Mesenchymal stem cell (in vitro differentiated cells and primary cell): ENCODE measurements around the gene KLF7.
A peak's percentile ranks its signal among the peaks of the same experiment; 100 is the strongest.

Experiments
- DNase-seq: peaks from one replicate; pipeline ENCODE4 v3.0.0-alpha.2; 2013
- H2AFZ ChIP-seq: one replicate; pipeline ENCODE4 v1.6.1; 2013; ENCODE audit warnings: low read depth, mild to moderate bottlenecking, control low read depth, inconsistent platforms, low read length, moderate library complexity
- H2AK5ac ChIP-seq: 2 replicates; pipeline ENCODE4 v1.6.1; 2013; ENCODE audit warnings: low read length, moderate library complexity, mild to moderate bottlenecking, inconsistent platforms; ENCODE audit not compliant: severe bottlenecking
- H2BK120ac ChIP-seq: one replicate; pipeline ENCODE4 v1.6.1; 2013; ENCODE audit warnings: low read depth, mild to moderate bottlenecking, inconsistent platforms, low read length, moderate library complexity
- H2BK12ac ChIP-seq, 2 experiments: one replicate each; pipeline ENCODE4 v1.6.1; 2013; ENCODE audit warnings: inconsistent platforms in 2 of 2, low read length in 2 of 2, mild to moderate bottlenecking in 2 of 2, moderate library complexity in 2 of 2, control low read depth in 1 of 2
- H2BK15ac ChIP-seq: one replicate; pipeline ENCODE4 v1.6.1; 2013; ENCODE audit warnings: mild to moderate bottlenecking, low read depth, inconsistent platforms; ENCODE audit not compliant: poor library complexity, severe bottlenecking
- H2BK5ac ChIP-seq: 2 replicates; pipeline ENCODE4 v1.6.1; 2013; ENCODE audit warnings: low read depth, mild to moderate bottlenecking, low read length, control low read depth, inconsistent platforms; ENCODE audit not compliant: poor library complexity, severe bottlenecking
- H3K14ac ChIP-seq, 2 experiments: one replicate each; pipeline ENCODE4 v1.6.1; 2013; ENCODE audit warnings: inconsistent platforms in 2 of 2, low read length in 2 of 2, control low read depth in 1 of 2, mild to moderate bottlenecking in 1 of 2, moderate library complexity in 1 of 2
- H3K18ac ChIP-seq, 2 experiments: one replicate each; pipeline ENCODE4 v1.6.1; 2013; ENCODE audit warnings: inconsistent platforms in 2 of 2, low read length in 2 of 2, control low read depth in 1 of 2, low read depth in 1 of 2, mild to moderate bottlenecking in 1 of 2
- H3K23ac ChIP-seq, 2 experiments: one replicate each; pipeline ENCODE4 v1.6.1; 2013; ENCODE audit warnings: inconsistent platforms in 2 of 2, low read length in 2 of 2, mild to moderate bottlenecking in 2 of 2, moderate library complexity in 2 of 2, control low read depth in 1 of 2
- H3K27ac ChIP-seq: 2 replicates; pipeline ENCODE4 v1.5.1; 2013; ENCODE audit warnings: mild to moderate bottlenecking, moderate library complexity, low read length, control low read depth, inconsistent platforms; ENCODE audit not compliant: poor library complexity, severe bottlenecking
- H3K27me3 ChIP-seq, 2 experiments: 2 replicates each; pipeline versions ENCODE4 v1.6.1 to v1.7.0; 2013; ENCODE audit warnings: low read length in 2 of 2, mild to moderate bottlenecking in 2 of 2, moderate library complexity in 2 of 2, control low read depth in 1 of 2, inconsistent platforms in 1 of 2; ENCODE audit not compliant: control insufficient read depth in 1 of 2, insufficient read depth in 1 of 2
- H3K36me3 ChIP-seq, 2 experiments: 2 replicates each; pipeline versions ENCODE4 v1.6.1 to v1.7.0; 2013; ENCODE audit warnings: low read length in 2 of 2, control low read depth in 1 of 2, inconsistent platforms in 1 of 2, low read depth in 1 of 2, mild to moderate bottlenecking in 1 of 2; ENCODE audit not compliant: insufficient read depth in 2 of 2, control insufficient read depth in 1 of 2
- H3K4ac ChIP-seq, 2 experiments: one replicate each; pipeline ENCODE4 v1.6.1; 2013; ENCODE audit warnings: inconsistent platforms in 2 of 2, low read length in 2 of 2, mild to moderate bottlenecking in 2 of 2, moderate library complexity in 2 of 2, control low read depth in 1 of 2, low read depth in 1 of 2
- H3K4me1 ChIP-seq: 2 replicates; pipeline ENCODE4 v1.6.1; 2013; ENCODE audit warnings: low read depth, low read length, control low read depth; ENCODE audit not compliant: control insufficient read depth, insufficient read depth
- H3K4me2 ChIP-seq: 2 replicates; pipeline ENCODE4 v1.6.1; 2013; ENCODE audit warnings: low read length, mild to moderate bottlenecking, inconsistent platforms; ENCODE audit not compliant: poor library complexity, severe bottlenecking
- H3K4me3 ChIP-seq, 2 experiments: 2 replicates each; pipeline versions ENCODE4 v1.5.1 to v1.7.0; 2013; ENCODE audit warnings: low read length in 2 of 2, mild to moderate bottlenecking in 2 of 2, control low read depth in 1 of 2, low read depth in 1 of 2; ENCODE audit not compliant: insufficient read depth in 1 of 2
- H3K79me1 ChIP-seq: replicated peaks from 2 replicates; pipeline ENCODE4 v1.6.1; 2013; ENCODE audit warnings: mild to moderate bottlenecking, control low read depth, low read length, inconsistent platforms; ENCODE audit not compliant: poor library complexity, severe bottlenecking
- H3K9ac ChIP-seq: 2 replicates; pipeline ENCODE4 v1.7.0; 2013; ENCODE audit warnings: mild to moderate bottlenecking, low read length, moderate library complexity
- H3K9me3 ChIP-seq: 2 replicates; pipeline ENCODE4 v1.7.0; 2013; ENCODE audit warnings: mild to moderate bottlenecking, low read length; ENCODE audit not compliant: control insufficient read depth
- H4K8ac ChIP-seq: one replicate; pipeline ENCODE4 v1.6.1; 2013; ENCODE audit warnings: inconsistent platforms, mild to moderate bottlenecking, low read length, moderate library complexity
- H4K91ac ChIP-seq: one replicate; pipeline ENCODE4 v1.6.1; 2013; ENCODE audit warnings: mild to moderate bottlenecking, low read length, inconsistent platforms
- WGBS: methylation state at CpG from one replicate; pipeline ENCODE4 v1.1.7; 2013; ENCODE audit warnings: mixed read lengths; 5-methylcytosine and 5-hydroxymethylcytosine counted together

KLF7 gene

DNA sequence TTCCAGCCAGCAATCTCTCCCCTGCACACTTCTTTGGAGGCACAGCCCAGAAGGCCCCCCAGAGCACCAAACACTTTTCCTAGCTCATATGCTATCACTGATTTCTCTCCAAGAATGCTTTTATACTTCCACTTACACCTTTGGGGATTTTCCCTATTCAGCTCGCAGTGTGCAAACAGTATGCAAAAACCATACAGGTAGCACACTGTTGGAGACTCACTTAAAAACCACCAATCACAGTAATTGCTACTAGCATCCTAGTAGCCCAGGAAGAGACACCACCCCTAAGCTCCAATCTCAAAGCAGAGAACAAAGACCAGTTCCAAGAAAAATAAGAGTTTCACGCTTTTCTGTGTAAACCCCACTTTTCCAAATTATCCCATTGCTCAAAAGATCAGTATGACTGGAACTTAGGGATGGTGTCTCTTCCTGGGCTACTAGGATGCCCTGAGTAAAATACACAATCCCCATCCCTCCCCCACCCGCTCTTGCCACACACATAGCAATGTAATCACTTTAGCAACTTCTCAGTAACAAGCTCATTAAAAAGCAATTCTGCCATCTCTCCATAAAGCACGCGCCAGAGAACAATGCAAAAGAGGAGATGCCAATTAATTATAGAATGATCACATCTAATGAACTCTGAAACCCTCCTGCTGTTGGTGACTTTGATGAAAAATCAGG lies 43.0 kb downstream of the KLF7 start:
- Histone ChIP-seq H3K18ac (peak overlapping the region in 1 of 2 experiments; percentile 40), H3K79me1 (peaks cover 9% of the 10 kb centered on the region), H3K4ac (no peak overlapping the region), H4K8ac (no peak overlapping the region), H4K91ac (no peak overlapping the region), H3K4me1 (peaks cover 16% of the 10 kb centered on the region), H3K4me2 (no peak overlapping the region), H3K14ac (no peak overlapping the region), H3K4me3 (no peak overlapping the region), H2BK15ac (no peak overlapping the region), H2BK12ac (peak overlapping the region in 1 of 2 experiments; percentile 70), H2BK5ac (no peak overlapping the region), H3K9me3 (no peaks in the 10 kb centered on the region), H3K9ac (no peak overlapping the region), H3K27me3 (no peaks in the 10 kb centered on the region), H3K36me3 (peaks cover 12 to 50% of the 10 kb centered on the region in 2 experiments), H2AFZ (no peak overlapping the region), H2BK120ac (no peak overlapping the region), H2AK5ac (no peak overlapping the region), H3K27ac (peak overlapping the region; percentile 65), H3K23ac (no peak overlapping the region)
- 88% methylated on average over 4 of the region's 5 CpGs for WGBS
- DNase-seq: no peak

DNA sequence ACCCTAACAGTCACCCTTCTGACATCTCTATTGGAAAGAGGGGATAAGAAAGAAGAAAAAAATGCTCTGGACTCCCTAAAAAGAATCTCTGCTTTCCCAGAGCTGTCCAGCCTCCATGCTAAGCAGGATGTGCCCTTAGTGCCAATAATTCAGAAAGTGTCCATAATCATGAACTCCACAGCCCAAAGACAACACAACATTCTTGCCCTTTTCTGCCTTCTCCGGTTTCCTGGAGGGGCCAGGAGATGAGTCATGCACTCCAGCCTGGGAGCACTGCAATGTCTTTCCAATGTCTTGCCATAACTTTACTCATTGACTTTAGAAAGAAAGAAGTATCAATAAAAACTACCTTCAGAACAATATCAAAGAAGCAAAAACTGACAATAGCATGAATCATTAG lies 44.0 kb downstream of the KLF7 start:
- Histone ChIP-seq H4K91ac (no peak overlapping the region), H3K27me3 (no peaks in the 10 kb centered on the region), H3K79me1 (peaks cover 10% of the 10 kb centered on the region), H2BK15ac (no peak overlapping the region), H3K4me1 (peaks cover 16% of the 10 kb centered on the region), H3K4ac (no peak overlapping the region), H3K36me3 (peaks cover 12 to 53% of the 10 kb centered on the region in 2 experiments), H3K14ac (no peak overlapping the region), H4K8ac (no peak overlapping the region), H3K9me3 (no peaks in the 10 kb centered on the region), H3K18ac (peak overlapping the region in 1 of 2 experiments; percentile 23), H3K23ac (no peak overlapping the region), H2BK5ac (no peak overlapping the region), H2BK120ac (no peak overlapping the region), H3K4me3 (peak overlapping the region in 1 of 2 experiments; percentile 12), H3K9ac (no peak overlapping the region), H2AK5ac (no peak overlapping the region), H2BK12ac (no peak overlapping the region), H3K27ac (peak overlapping the region; percentile 80), H3K4me2 (no peak overlapping the region), H2AFZ (no peak overlapping the region)
- 0% methylated on average over 1 of the region's 1 CpG for WGBS
- peak; percentile 85 for DNase-seq

DNA sequence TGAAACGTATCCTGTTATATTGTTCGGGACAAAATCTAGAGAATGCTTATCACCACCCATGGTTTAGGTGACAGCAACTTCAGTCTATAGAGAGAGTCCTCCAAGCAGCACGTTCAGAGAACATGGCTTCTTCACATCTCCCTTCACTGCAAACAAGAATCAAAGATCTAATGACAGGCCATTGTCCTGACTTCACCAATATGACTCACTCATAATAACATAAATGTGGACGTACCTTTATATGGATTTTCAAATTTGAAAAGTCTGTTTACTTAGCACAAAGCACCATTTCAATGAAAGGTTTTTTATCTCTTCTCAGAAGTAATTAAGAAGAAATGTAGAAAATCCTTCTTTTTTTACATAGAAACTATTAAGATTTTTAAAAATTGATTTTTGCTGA lies 46.7 kb downstream of the KLF7 start:
- Histone ChIP-seq H3K14ac (no peak overlapping the region), H4K91ac (no peak overlapping the region), H3K27me3 (no peaks in the 10 kb centered on the region), H3K23ac (no peak overlapping the region), H3K18ac (no peak overlapping the region), H2BK120ac (no peak overlapping the region), H2AFZ (no peak overlapping the region), H3K36me3 (peaks cover 9 to 50% of the 10 kb centered on the region in 2 experiments), H3K79me1 (peaks cover 11% of the 10 kb centered on the region), H2BK12ac (no peak overlapping the region), H4K8ac (no peak overlapping the region), H3K4me1 (peaks cover 13% of the 10 kb centered on the region), H2BK15ac (no peak overlapping the region), H2BK5ac (no peak overlapping the region), H3K9ac (no peak overlapping the region), H3K27ac (no peak overlapping the region), H3K4ac (no peak overlapping the region), H3K4me3 (no peak overlapping the region), H2AK5ac (no peak overlapping the region), H3K9me3 (no peaks in the 10 kb centered on the region), H3K4me2 (no peak overlapping the region)
- no peak for DNase-seq
- 95% methylated on average over 3 of the region's 4 CpGs for WGBS

DNA sequence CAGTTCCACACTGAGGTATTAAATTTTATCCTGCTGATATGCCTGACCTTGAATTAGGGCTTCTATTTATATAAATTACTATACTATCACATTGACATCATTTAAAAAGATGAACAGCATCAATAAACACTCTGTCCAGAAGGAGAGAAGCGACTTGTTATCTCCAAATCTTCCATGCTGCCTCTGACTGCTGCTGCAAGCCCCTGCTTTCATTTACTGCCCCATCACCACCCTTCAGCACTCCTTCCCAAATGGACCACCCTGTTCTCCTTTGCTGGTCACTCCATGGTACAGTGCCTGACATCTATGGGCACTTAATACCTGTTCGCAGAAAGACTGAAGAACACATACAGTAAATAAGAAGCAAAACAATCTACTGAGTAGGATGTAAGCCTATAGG lies 48.1 kb downstream of the KLF7 start:
- no peak for DNase-seq
- Histone ChIP-seq H3K4me2 (no peak overlapping the region), H4K91ac (no peak overlapping the region), H3K4ac (no peak overlapping the region), H2BK5ac (no peak overlapping the region), H2AFZ (no peak overlapping the region), H3K23ac (no peak overlapping the region), H2BK120ac (no peak overlapping the region), H3K9me3 (no peaks in the 10 kb centered on the region), H3K18ac (no peak overlapping the region), H2AK5ac (no peak overlapping the region), H3K4me1 (peaks cover 9% of the 10 kb centered on the region), H3K9ac (no peak overlapping the region), H3K79me1 (peaks cover 7% of the 10 kb centered on the region), H3K27ac (no peak overlapping the region), H3K4me3 (no peak overlapping the region), H3K36me3 (peaks cover 3 to 42% of the 10 kb centered on the region in 2 experiments), H3K14ac (no peak overlapping the region), H4K8ac (no peak overlapping the region), H2BK12ac (peak overlapping the region in 1 of 2 experiments; percentile 10), H2BK15ac (no peak overlapping the region), H3K27me3 (no peaks in the 10 kb centered on the region)
- WGBS: 76% methylated on average over 1 of the region's 2 CpGs
